HTR-8/SVneo (cell line): ENCODE data around the gene KRT2.

ENCODE experiments used
- DNase-seq: peaks from one replicate; pipeline ENCODE4 v3.0.0; 2011; ENCODE audit warnings: low spot score, mixed read lengths; ENCODE audit not compliant: insufficient read length
- FAIRE-seq: peaks from 2 replicates; lab custom pipeline; 2011; peaks lifted over from hg19 to GRCh38; lab: Jason Lieb, UNC

The KRT2 gene

GRCh38 chr12:52651726-52652261 is at the start of gene KRT2:
Gene KRT2 (minus strand): TSS chr12:52652211. CDS start chr12:52652142, 69 bp downstream.
- DNase-seq (no peak), FAIRE-seq (no peak)

- DNase-seq, result no peak
- no peak for FAIRE-seq
Measured at GRCh38 chr12:52701281-52701680, 49.3 kb upstream of the KRT2 start.

DNA sequence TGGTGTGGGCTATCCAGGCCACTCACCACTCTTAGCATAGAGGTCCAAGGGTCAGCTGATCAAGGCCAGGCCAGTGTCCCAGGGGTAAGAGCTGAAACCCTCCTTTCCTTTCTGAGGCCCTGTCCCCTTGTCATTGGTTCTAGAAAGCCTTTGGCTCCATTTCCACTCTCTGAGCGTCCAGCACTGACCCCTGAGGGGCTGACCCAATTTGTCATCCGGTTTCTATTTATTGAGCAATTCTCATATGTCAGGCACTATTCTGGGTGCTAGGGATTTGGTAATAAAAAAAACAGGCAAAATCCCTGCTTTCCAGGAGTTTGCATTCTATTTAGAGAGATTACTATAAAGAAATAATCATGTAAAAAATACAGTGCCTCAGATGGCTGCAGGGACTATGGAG is 47.9 kb upstream of the KRT2 start:
- FAIRE-seq, result no peak
- no peak for DNase-seq

- no peak for DNase-seq
Measured at GRCh38 chr12:52699373-52699772, 47.4 kb upstream of the KRT2 start.

GRCh38 chr12:52698651-52699340 is 46.8 kb upstream of the KRT2 start:
- FAIRE-seq (no peak), DNase-seq (no peak)

More at GRCh38 chr12:52699373-52699772, 47.4 kb upstream of the KRT2 start:
- FAIRE-seq, result no peak

DNA sequence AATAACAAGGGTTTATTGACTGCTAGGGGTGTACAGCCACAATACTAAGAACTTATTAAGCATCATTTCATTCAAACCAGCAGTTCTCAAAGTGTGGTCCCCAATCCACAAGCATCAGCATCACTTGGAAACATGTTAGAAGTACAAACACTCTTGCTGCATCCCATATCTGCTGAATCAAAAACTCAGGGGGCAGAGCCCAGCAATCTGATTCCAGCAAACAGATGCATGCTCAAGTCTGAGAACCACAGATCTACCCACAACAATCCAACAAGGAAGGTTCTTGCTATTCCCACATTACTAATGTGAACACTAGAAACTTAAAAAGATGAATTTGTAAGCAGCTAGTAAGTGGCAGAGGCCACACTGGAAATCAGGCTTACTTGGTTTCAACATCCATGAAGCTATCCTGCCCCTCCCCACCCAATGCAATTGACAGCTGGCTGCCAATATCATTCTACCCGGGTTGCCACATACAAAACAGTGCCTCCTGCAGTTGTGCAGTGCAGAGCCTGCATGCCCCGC is 45.1 kb upstream of the KRT2 start:
- FAIRE-seq (no peak), DNase-seq (no peak)

- FAIRE-seq (no peak), DNase-seq (no peak)
Measured at GRCh38 chr12:52696588-52696987, 44.6 kb upstream of the KRT2 start.

- FAIRE-seq, result no peak
- DNase-seq, result no peak
Measured at GRCh38 chr12:52695039-52695438, 43.0 kb upstream of the KRT2 start.

DNA sequence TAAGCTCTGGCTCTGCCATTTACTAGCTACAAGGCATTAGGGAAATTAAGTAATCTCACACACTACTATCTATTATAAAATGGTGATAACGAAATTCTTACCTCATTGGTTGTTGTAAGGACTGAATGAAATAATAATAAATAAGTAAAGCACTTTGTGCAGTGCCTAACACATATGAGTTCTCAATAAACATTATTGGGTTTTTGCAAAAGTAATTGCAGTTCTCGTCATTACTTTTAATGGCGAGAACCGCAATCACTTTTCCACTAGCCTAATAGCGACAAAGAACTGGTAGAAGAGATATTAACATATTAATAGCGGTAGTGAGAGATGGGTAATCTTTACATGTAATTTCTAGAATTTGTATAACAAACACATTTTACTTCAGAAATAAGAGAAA is 42.1 kb upstream of the KRT2 start:
- FAIRE-seq, result no peak
- DNase-seq, result no peak

- no peak for FAIRE-seq
- no peak for DNase-seq
Measured at GRCh38 chr12:52693261-52693660, 41.2 kb upstream of the KRT2 start.

DNA sequence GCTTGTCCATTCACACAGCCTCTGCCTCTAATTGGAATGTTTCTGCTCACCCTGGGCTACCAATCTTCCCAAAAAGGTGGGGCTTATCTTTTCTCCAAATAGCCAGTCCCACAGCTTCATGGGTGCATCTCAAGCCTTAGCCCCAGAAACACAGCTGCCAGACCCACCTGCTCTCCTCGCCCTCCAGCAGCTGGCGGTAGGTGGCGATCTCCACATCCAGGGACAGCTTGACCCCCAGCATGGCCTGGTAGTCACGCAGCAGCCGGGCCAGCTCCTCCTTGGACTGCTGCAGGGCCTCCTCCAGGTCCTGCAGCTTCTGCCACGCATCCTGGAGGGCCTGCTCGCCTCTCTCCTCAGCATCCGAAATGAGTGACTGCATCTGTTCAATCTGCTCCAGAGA is 40.2 kb upstream of the KRT2 start:
- FAIRE-seq, result no peak

GRCh38 chr12:52691841-52692150 is 39.8 kb upstream of the KRT2 start:
- no peak for FAIRE-seq

More for the DNA sequence above, 40.2 kb upstream of the KRT2 start:
- no peak for DNase-seq

GRCh38 chr12:52691076-52691840 is 39.2 kb upstream of the KRT2 start:
- FAIRE-seq (no peak), DNase-seq (no peak)

More at GRCh38 chr12:52691841-52692150, 39.8 kb upstream of the KRT2 start:
- DNase-seq, result no peak

GRCh38 chr12:52690351-52691075 is 38.5 kb upstream of the KRT2 start:
- no peak for DNase-seq
- FAIRE-seq, result no peak

GRCh38 chr12:52689936-52690335 is 37.9 kb upstream of the KRT2 start:
- FAIRE-seq (no peak), DNase-seq (no peak)

DNA sequence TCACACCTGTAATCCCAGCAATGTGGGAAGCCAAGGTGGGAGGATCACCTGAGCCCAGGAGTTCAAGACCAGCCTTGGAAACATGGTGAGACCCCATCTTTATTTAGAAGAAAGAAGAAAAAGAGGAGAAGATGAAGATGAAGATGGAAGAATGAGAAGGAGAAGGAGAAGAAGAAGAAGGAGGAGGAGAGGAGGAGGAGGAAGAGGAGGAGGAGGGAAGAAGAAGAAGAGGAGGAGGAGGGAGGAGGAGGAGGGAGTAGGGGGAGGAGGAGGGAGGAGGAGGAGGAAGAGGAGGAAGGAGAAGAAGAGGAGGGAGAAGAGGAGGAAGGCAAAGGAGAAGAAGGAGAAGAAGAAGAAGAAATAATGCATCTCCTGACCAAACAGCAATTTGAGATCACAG is 37.2 kb upstream of the KRT2 start:
- DNase-seq, result no peak
- FAIRE-seq, result no peak

- FAIRE-seq, result no peak
- DNase-seq, result no peak
Measured at GRCh38 chr12:52688481-52688880, 36.5 kb upstream of the KRT2 start.

GRCh38 chr12:52687497-52688385 is 35.7 kb upstream of the KRT2 start:
- FAIRE-seq (no peak), DNase-seq (no peak)

DNA sequence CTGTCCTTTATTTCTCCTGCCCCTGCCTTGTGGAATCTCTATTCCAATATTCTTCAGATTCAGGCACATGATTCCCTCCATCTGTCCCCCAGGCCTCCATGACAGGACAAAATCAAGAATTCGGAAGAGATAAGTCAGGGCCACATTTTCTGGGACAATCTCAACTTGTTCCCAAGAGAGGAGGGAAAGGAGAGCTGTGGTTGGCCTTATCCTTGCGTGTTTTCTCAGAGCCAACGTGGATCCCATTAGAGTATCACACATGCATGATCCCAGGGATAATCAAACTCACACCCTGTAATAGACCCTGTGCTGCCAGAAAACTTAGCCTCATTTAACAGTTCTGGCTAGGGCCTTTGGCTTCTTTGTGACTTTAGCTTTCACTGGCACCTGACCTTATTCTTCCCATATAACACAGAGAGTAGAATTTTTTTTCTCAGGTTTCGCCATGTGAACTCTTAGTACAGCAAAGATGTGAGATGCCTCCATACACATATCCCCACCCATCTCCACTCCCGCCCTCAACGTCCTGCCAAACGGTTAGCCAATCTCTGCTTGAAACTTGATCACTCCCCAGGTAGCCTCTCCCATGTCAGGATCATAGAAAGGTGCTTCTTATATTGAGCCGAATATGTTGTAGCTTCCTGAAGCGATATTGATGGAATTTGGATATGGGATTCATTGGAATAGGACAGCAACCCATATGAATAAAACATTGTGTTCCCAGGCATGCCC is 34.9 kb upstream of the KRT2 start:
- DNase-seq, result no peak
- no peak for FAIRE-seq
